Keratinocyte (primary cell): ENCODE results near the gene UNC93A. TPM values are rescaled to one million over a fixed set of nuclear protein-coding genes. Genes with fewer than 3 reads are reported as not detected.

Experiments used
- DNase-seq: peaks from one replicate; pipeline ENCODE4 v3.0.0-alpha.2; 2011; ENCODE audit warnings: low read depth, missing footprints, low spot score
- FAIRE-seq: peaks from 2 replicates; lab custom pipeline; 2011; peaks lifted over from hg19 to GRCh38; lab: Jason Lieb, UNC
- H2AFZ ChIP-seq: 2 replicates; pipeline ENCODE4 v1.6.0; 2012; ENCODE audit warnings: low read length, control low read depth, inconsistent platforms; ENCODE audit not compliant: control insufficient read depth
- H3K27ac ChIP-seq: 2 replicates; pipeline ENCODE4 v1.5.1; 2011; ENCODE audit warnings: low read length; ENCODE audit not compliant: control insufficient read depth, insufficient read depth
- H3K27me3 ChIP-seq: 3 replicates; pipeline ENCODE4 v1.6.0; 2011; ENCODE audit warnings: low read length; ENCODE audit not compliant: control insufficient read depth, insufficient read depth; ENCODE audit errors: extremely low read depth
- H3K36me3 ChIP-seq, 2 experiments: 2 replicates in 1 of 2; 3 replicates in 1 of 2; pipeline ENCODE4 v1.5.1; 2011; ENCODE audit warnings: low read length in 2 of 2, mild to moderate bottlenecking in 1 of 2; ENCODE audit not compliant: control insufficient read depth in 2 of 2, insufficient read depth in 2 of 2; ENCODE audit errors: extremely low read depth in 1 of 2
- H3K4me1 ChIP-seq: 3 replicates; pipeline ENCODE4 v1.5.1; 2011; ENCODE audit warnings: low read length; ENCODE audit not compliant: control insufficient read depth, insufficient read depth; ENCODE audit errors: extremely low read depth
- H3K4me2 ChIP-seq: 3 replicates; pipeline ENCODE4 v1.6.0; 2011; ENCODE audit warnings: low read depth, low read length; ENCODE audit not compliant: control insufficient read depth, insufficient read depth; ENCODE audit errors: extremely low read depth
- H3K4me3 ChIP-seq, 3 experiments: fragments of 200-600 bp in 1 of 3; sonication (generic) in 1 of 3; 2 replicates in 2 of 3; 3 replicates in 1 of 3; pipeline ENCODE4 v1.5.1; 2011 to 2016; ENCODE audit warnings: low read length in 3 of 3, mild to moderate bottlenecking in 3 of 3, control low read depth in 2 of 3, inconsistent platforms in 1 of 3, low read depth in 1 of 3, mixed read lengths in 1 of 3, mixed run types in 1 of 3, moderate library complexity in 1 of 3; ENCODE audit not compliant: control insufficient read depth in 2 of 3, insufficient read depth in 2 of 3; ENCODE audit errors: extremely low read depth in 1 of 3
- H3K79me2 ChIP-seq: 2 replicates; pipeline ENCODE4 v1.6.0; 2012; ENCODE audit warnings: low read length; ENCODE audit not compliant: control insufficient read depth, insufficient read depth
- H3K9ac ChIP-seq: 3 replicates; pipeline ENCODE4 v1.6.0; 2011; ENCODE audit warnings: low read length; ENCODE audit not compliant: control insufficient read depth, insufficient read depth; ENCODE audit errors: extremely low read depth
- H3K9me1 ChIP-seq: 3 replicates; pipeline ENCODE4 v1.6.0; 2011; ENCODE audit warnings: low read length; ENCODE audit not compliant: control insufficient read depth, insufficient read depth; ENCODE audit errors: extremely low read depth
- H3K9me3 ChIP-seq: 2 replicates; pipeline ENCODE4 v1.5.1; 2012; ENCODE audit warnings: low read depth, low read length; ENCODE audit not compliant: control insufficient read depth
- H4K20me1 ChIP-seq: 3 replicates; pipeline ENCODE4 v1.6.0; 2011; ENCODE audit warnings: low read length; ENCODE audit not compliant: control insufficient read depth, insufficient read depth; ENCODE audit errors: extremely low read depth
- EZH2 ChIP-seq: IDR thresholded peaks from one replicate; pipeline ENCODE4 v1.6.1; 2012; ENCODE audit warnings: inconsistent platforms, mild to moderate bottlenecking, low read length, moderate library complexity
- dilution Hi-C: fragments of 300-500 bp; cut with MboI; formaldehyde crosslinking; loops from one replicate; pipeline ENCODE4 v1.7.0; 2020; ENCODE audit warnings: low sequenced_read_pairs; ENCODE audit not compliant: extremely low pct_ligation_motif_present
- polyA plus RNA-seq, 5 experiments: library from polyadenylated mRNA; depleted of rRNA in 3 of 5; stranded (reverse) in 3 of 5; stranded (forward) in 1 of 5; unstranded in 1 of 5; fragments of >200 nt; gene quantifications; 1 replicate in 1 of 5; 2 replicates in 3 of 5; 3 replicates in 1 of 5; pipeline versions ENCODE4 v1.2.1 to v1.2.3, GENCODE V29; 2011 to 2012; ENCODE audit warnings: missing spikeins in 2 of 5, low read depth in 1 of 5, low replicate concordance in 1 of 5
- TF ChIP-seq, protein P1 (sequence below), 3 experiments: IDR thresholded peaks in 1 of 3; conservative IDR thresholded peaks in 1 of 3; optimal IDR thresholded peaks in 1 of 3; 2 replicates in 2 of 3; 3 replicates in 1 of 3; pipeline versions ENCODE3 to v1.5.1; 2011; ENCODE audit warnings: low read length in 3 of 3, mild to moderate bottlenecking in 3 of 3, moderate library complexity in 2 of 3, control low read depth in 1 of 3, inconsistent platforms in 1 of 3; ENCODE audit not compliant: insufficient read depth in 2 of 3; ENCODE audit errors: extremely low read depth in 1 of 3

Gene UNC93A
- polyA plus RNA-seq, 1 donor (not counting 4 experiments of a cell fraction or from before 2014, with no cell fraction given), result not detected

DNA sequence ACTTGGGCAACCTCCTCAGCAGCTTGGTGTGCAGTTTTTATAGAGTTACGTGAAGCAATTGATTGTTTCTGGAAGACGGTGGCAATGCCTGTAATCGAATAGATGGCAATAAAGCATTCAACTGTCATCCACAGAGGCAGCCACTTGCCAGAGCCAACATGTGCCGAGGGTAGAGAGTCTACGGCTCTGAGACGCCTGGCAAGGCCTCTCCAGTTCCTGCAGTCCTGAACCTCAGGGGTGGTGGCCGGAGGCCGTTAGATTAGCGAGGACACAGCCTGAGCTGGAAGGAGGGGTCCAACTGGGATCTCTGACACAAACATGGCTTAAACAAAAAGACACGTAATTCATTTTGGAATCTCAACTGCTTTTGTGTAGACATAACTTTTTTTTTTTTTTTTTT lies 33.0 kb downstream of the UNC93A start:
- H3K4me1 ChIP-seq, result no peaks in the 10 kb centered on the region
- H3K9me1 ChIP-seq, result no peaks in the 10 kb centered on the region
- H3K27me3 ChIP-seq, result no peaks in the 10 kb centered on the region
- H3K9ac ChIP-seq, result no peak overlapping the region
- DNase-seq (no peak), FAIRE-seq (no peak)
- H3K4me2 ChIP-seq, result no peak overlapping the region
- H3K36me3 ChIP-seq, result no peaks in the 10 kb centered on the region
- no peaks in the 10 kb centered on the region for H4K20me1 ChIP-seq
- dilution Hi-C loops, result no loop called here
- H2AFZ ChIP-seq, result no peak overlapping the region
- no peaks in the 10 kb centered on the region for H3K79me2 ChIP-seq
- TF ChIP-seq, protein P1, sequence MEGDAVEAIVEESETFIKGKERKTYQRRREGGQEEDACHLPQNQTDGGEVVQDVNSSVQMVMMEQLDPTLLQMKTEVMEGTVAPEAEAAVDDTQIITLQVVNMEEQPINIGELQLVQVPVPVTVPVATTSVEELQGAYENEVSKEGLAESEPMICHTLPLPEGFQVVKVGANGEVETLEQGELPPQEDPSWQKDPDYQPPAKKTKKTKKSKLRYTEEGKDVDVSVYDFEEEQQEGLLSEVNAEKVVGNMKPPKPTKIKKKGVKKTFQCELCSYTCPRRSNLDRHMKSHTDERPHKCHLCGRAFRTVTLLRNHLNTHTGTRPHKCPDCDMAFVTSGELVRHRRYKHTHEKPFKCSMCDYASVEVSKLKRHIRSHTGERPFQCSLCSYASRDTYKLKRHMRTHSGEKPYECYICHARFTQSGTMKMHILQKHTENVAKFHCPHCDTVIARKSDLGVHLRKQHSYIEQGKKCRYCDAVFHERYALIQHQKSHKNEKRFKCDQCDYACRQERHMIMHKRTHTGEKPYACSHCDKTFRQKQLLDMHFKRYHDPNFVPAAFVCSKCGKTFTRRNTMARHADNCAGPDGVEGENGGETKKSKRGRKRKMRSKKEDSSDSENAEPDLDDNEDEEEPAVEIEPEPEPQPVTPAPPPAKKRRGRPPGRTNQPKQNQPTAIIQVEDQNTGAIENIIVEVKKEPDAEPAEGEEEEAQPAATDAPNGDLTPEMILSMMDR (optimal IDR thresholded peaks at IDR 0.05 in 1 of 3, IDR thresholded peaks at IDR 0.05 in 1 of 3, conservative IDR thresholded peaks at IDR 0.05 in 1 of 3; ENCODE audit: extremely low read depth in 1 of 3, insufficient read depth in 2 of 3, low read length in 3 of 3), result no peak
- no peak for TF ChIP-seq EZH2
- no peak overlapping the region for H3K4me3 ChIP-seq
- no peaks in the 10 kb centered on the region for H3K9me3 ChIP-seq
- no peak overlapping the region for H3K27ac ChIP-seq

DNA sequence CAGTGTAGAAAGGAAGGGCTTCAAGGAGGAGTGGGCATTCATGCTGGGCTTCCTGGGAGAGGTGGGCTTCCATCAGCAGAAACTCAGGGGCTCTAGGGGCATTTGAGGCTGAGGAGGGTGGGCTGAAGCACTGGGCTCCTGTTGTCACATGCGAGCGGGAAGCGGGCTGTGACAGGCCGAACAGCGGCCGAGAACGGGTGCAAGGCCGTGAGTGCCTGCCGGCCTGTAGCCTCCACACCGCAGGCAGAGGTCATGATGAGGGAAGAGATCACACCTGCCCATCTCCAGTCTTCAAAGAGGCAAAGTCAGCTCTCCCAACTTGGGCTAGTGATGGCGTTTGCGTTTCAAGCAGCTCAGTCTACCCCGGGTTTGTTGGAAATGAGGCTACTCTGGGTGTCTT lies 34.7 kb downstream of the UNC93A start:
- no peak overlapping the region for H3K27ac ChIP-seq
- DNase-seq (no peak), FAIRE-seq (no peak)
- H3K36me3 ChIP-seq, result no peaks in the 10 kb centered on the region
- dilution Hi-C loops, result no loop called here
- H3K4me2 ChIP-seq, result no peak overlapping the region
- H3K9ac ChIP-seq, result no peak overlapping the region
- no peaks in the 10 kb centered on the region for H3K9me3 ChIP-seq
- TF ChIP-seq EZH2, result no peak
- TF ChIP-seq, protein P1 (optimal IDR thresholded peaks at IDR 0.05 in 1 of 3, IDR thresholded peaks at IDR 0.05 in 1 of 3, conservative IDR thresholded peaks at IDR 0.05 in 1 of 3; ENCODE audit: extremely low read depth in 1 of 3, insufficient read depth in 2 of 3, low read length in 3 of 3), result no peak
- no peaks in the 10 kb centered on the region for H3K4me1 ChIP-seq
- no peaks in the 10 kb centered on the region for H3K9me1 ChIP-seq
- no peaks in the 10 kb centered on the region for H3K27me3 ChIP-seq
- H3K79me2 ChIP-seq, result no peaks in the 10 kb centered on the region
- no peak overlapping the region for H2AFZ ChIP-seq
- H3K4me3 ChIP-seq, result no peak overlapping the region
- no peaks in the 10 kb centered on the region for H4K20me1 ChIP-seq
